Measurements from ENCODE around the gene PGBD5. TPM values are rescaled to one million over a fixed set of nuclear protein-coding genes. Genes with fewer than 3 reads are reported as not detected.
"Not testable (repeated sequence)": the region's sequence is repeated elsewhere in the genome, so short reads cannot be mapped to it uniquely, and the experiment has no call there.

The PGBD5 gene
- total RNA-seq, 2 experiments from 2014 or later: not detected

DNA sequence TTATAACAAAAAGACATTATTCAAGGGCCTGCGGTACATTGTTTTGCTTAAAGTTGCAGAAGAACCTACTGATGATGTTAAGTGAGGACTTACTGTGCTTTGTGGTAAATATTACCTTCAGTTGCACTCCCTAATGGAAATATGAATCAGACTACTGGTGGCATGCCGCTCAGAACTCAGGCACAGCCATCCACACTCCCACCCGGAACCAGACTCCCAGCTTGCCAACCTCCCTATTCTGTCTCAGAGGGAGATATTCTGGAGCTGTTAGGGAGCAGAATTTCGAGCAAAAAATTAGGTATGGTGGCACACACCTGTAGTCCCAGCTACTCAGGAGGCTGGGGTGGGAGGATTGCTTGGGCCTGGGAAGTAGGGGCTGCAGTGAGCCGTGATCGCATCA, 13.1 kb downstream of the PGBD5 start:
- TF ChIP-seq, protein P1, sequence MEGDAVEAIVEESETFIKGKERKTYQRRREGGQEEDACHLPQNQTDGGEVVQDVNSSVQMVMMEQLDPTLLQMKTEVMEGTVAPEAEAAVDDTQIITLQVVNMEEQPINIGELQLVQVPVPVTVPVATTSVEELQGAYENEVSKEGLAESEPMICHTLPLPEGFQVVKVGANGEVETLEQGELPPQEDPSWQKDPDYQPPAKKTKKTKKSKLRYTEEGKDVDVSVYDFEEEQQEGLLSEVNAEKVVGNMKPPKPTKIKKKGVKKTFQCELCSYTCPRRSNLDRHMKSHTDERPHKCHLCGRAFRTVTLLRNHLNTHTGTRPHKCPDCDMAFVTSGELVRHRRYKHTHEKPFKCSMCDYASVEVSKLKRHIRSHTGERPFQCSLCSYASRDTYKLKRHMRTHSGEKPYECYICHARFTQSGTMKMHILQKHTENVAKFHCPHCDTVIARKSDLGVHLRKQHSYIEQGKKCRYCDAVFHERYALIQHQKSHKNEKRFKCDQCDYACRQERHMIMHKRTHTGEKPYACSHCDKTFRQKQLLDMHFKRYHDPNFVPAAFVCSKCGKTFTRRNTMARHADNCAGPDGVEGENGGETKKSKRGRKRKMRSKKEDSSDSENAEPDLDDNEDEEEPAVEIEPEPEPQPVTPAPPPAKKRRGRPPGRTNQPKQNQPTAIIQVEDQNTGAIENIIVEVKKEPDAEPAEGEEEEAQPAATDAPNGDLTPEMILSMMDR (conservative IDR thresholded peaks at IDR 0.05; ENCODE audit: low read length): no peak
- TF ChIP-seq EZH2phosphoT487 (IDR thresholded peaks at IDR 0.05; ENCODE audit: borderline replicate concordance, low read depth, low read length): no peak
- no peak for DNase-seq (ENCODE audit: low spot score)
- Histone ChIP-seq H3K79me2 (ENCODE audit: insufficient read depth, low read depth, low read length) (no peaks in the 10 kb centered on the region), H3K4me2 (ENCODE audit: low read length) (no peak overlapping the region), H3K4me3 (ENCODE audit: low read depth, low read length, poor library complexity, severe bottlenecking) (no peak overlapping the region), H3K9me2 (ENCODE audit: insufficient read depth, low read length) (no peaks in the 10 kb centered on the region), H3K36me3 (ENCODE audit: insufficient read depth, low read length) (no peaks in the 10 kb centered on the region), H3K4me1 (ENCODE audit: insufficient read depth, low read length, poor library complexity, severe bottlenecking) (no peaks in the 10 kb centered on the region), H4K20me1 (ENCODE audit: insufficient read depth, low read length) (no peaks in the 10 kb centered on the region), H3K9me3 (ENCODE audit: low read length) (no peaks in the 10 kb centered on the region), H2AFZ (ENCODE audit: low read length) (no peak overlapping the region), H3K27ac (ENCODE audit: low read depth, low read length, poor library complexity, severe bottlenecking) (no peak overlapping the region)
- intact Hi-C loops (cut with micrococcal nuclease; ENCODE audit: unreplicated experiment): no loop called here
- CTCF ChIA-PET (ENCODE audit: unreplicated experiment): no interaction called here
- no TSS peak for BruUV-seq (replicated peaks)
- POLR2A ChIA-PET: no interaction called here

DNA sequence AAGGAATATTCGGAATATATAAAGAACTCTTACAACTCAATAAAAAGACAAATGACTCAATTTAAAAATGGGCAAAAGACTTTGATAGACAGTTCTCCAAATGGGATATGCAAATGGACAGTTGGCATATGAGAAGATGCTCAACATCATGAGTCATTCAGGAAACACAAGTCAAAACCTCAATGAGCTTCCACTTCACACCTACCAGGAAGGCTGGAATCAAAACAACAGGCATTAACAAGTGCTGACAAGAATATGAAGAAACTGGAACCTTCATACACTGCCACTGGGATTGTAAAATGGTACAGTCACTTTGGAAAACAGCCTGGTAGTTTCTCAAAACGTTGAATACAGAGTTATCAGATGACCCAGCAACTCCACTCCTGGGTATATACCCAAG, 17.2 kb downstream of the PGBD5 start:
- H3K79me2 ChIP-seq (ENCODE audit: insufficient read depth, low read depth, low read length): no peaks in the 10 kb centered on the region
- BruUV-seq (replicated peaks): no TSS peak

DNA sequence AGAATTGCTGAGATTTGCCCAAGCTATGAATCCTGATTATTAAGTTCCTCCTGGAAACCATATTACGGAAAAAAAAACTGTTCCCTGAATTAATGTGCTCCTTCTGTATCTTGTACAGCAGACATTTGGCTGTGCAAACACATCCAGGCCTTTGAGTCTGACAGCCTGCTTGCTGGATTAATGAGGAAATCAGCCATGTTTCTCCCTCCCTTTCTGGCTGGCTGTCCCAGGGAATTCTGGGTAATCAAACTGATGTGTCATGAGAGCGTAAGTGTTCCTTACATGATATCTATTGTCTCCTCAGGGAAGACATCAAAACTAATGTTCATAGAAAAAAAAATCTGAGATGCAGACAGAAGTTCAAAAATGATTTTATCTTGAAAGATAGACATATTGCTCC, 18.8 kb downstream of the PGBD5 start:
- ChIA-PET POLR2A (no interaction called here), CTCF (ENCODE audit: unreplicated experiment) (no interaction called here)
- no peaks in the 10 kb centered on the region for H3K9me3 ChIP-seq (ENCODE audit: low read length)
- no peak overlapping the region; the same call in 1 of the 2 replicates for H2AFZ ChIP-seq (ENCODE audit: low read length)
- H3K79me2 ChIP-seq (ENCODE audit: insufficient read depth, low read depth, low read length): no peaks in the 10 kb centered on the region
- TF ChIP-seq, protein P1 (conservative IDR thresholded peaks at IDR 0.05; ENCODE audit: low read length): no peak
- TF ChIP-seq EZH2phosphoT487 (IDR thresholded peaks at IDR 0.05; ENCODE audit: borderline replicate concordance, low read depth, low read length): no peak
- intact Hi-C loops (cut with micrococcal nuclease; ENCODE audit: unreplicated experiment): no loop called here
- DNase-seq (ENCODE audit: low spot score): no peak
- no TSS peak for BruUV-seq (replicated peaks)
- no peaks in the 10 kb centered on the region for H3K9me2 ChIP-seq (ENCODE audit: insufficient read depth, low read length)
- no peaks in the 10 kb centered on the region for H3K36me3 ChIP-seq (ENCODE audit: insufficient read depth, low read length)
- H3K4me1 ChIP-seq (ENCODE audit: insufficient read depth, low read length, poor library complexity, severe bottlenecking): no peaks in the 10 kb centered on the region
- H3K4me3 ChIP-seq (ENCODE audit: low read depth, low read length, poor library complexity, severe bottlenecking): no peak overlapping the region
- H4K20me1 ChIP-seq (ENCODE audit: insufficient read depth, low read length): no peaks in the 10 kb centered on the region
- H3K4me2 ChIP-seq (ENCODE audit: low read length): no peak overlapping the region
- no peak overlapping the region for H3K27ac ChIP-seq (ENCODE audit: low read depth, low read length, poor library complexity, severe bottlenecking)

More for the DNA sequence above, 17.2 kb downstream of the PGBD5 start:
- TF ChIP-seq, protein P1 (conservative IDR thresholded peaks at IDR 0.05; ENCODE audit: low read length): no peak
- TF ChIP-seq EZH2phosphoT487 (IDR thresholded peaks at IDR 0.05; ENCODE audit: borderline replicate concordance, low read depth, low read length): no peak
- Histone ChIP-seq H3K36me3 (ENCODE audit: insufficient read depth, low read length) (no peaks in the 10 kb centered on the region), H3K27ac (ENCODE audit: low read depth, low read length, poor library complexity, severe bottlenecking) (no peak overlapping the region), H2AFZ (ENCODE audit: low read length) (no peak overlapping the region), H3K9me3 (ENCODE audit: low read length) (no peaks in the 10 kb centered on the region), H3K4me3 (ENCODE audit: low read depth, low read length, poor library complexity, severe bottlenecking) (no peak overlapping the region), H3K4me1 (ENCODE audit: insufficient read depth, low read length, poor library complexity, severe bottlenecking) (no peaks in the 10 kb centered on the region), H3K9me2 (ENCODE audit: insufficient read depth, low read length) (no peaks in the 10 kb centered on the region), H4K20me1 (ENCODE audit: insufficient read depth, low read length) (no peaks in the 10 kb centered on the region), H3K4me2 (ENCODE audit: low read length) (no peak overlapping the region)
- intact Hi-C loops (cut with micrococcal nuclease; ENCODE audit: unreplicated experiment): no loop called here
- no peak for DNase-seq (ENCODE audit: low spot score)
- CTCF ChIA-PET (ENCODE audit: unreplicated experiment): no interaction called here
- POLR2A ChIA-PET: interaction anchor here (0.7 kb wide), 1 partner anchor 1002 kb away, joined by 3 read pairs; no protein-coding TSS in a partner anchor

DNA sequence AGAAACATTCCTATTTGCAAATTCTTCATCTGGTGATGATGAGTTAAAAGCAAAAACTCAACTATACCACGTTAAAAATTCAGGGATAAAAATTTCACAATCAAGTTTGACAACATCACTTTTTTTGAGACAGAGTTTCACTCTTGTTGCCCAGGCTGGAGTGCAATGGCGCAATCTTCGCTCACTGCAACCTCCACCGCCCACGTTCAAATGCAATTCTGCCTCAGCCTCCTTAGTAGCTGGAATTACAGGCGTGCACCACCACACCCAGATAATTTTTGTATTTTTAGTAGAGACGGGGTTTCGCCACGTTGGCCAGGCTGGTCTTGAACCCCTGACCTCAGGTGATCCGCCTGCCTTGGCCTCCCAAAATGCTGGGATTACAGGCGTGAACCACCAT, 19.4 kb downstream of the PGBD5 start:
- CTCF ChIA-PET (ENCODE audit: unreplicated experiment); H3K4me3 ChIP-seq (ENCODE audit: low read depth, low read length, poor library complexity, severe bottlenecking); H3K9me2 ChIP-seq (ENCODE audit: insufficient read depth, low read length); H3K27ac ChIP-seq (ENCODE audit: low read depth, low read length, poor library complexity, severe bottlenecking); H3K36me3 ChIP-seq (ENCODE audit: insufficient read depth, low read length); intact Hi-C loops (cut with micrococcal nuclease; ENCODE audit: unreplicated experiment); H2AFZ ChIP-seq (ENCODE audit: low read length); H3K79me2 ChIP-seq (ENCODE audit: insufficient read depth, low read depth, low read length); H3K9me3 ChIP-seq (ENCODE audit: low read length); H4K20me1 ChIP-seq (ENCODE audit: insufficient read depth, low read length); H3K4me2 ChIP-seq (ENCODE audit: low read length); BruUV-seq (replicated peaks); H3K4me1 ChIP-seq (ENCODE audit: insufficient read depth, low read length, poor library complexity, severe bottlenecking); DNase-seq (ENCODE audit: low spot score): not testable (repeated sequence)
- POLR2A ChIA-PET: interaction anchor here (0.6 kb wide), 1 partner anchor 69 kb away, joined by 3 read pairs; no protein-coding TSS in a partner anchor

Data from OCI-LY7 (cell line).